ENCODE data around the gene B9D1. TPM values are rescaled to one million over a fixed set of nuclear protein-coding genes. Genes with fewer than 3 reads are reported as not detected.

B9D1 gene
- total RNA-seq, 1 donor from 2014 or later, result 12.4 TPM

GRCh38 chr17:19378416-19379360 lies 16.2 kb upstream of the B9D1 start, which contains the start of gene MAPK7:
Gene MAPK7, plus strand, starts transcription at chr17:19378498. Its CDS starts 403 bp downstream, at chr17:19378901.
- FAIRE-seq (no peak), DNase-seq (ENCODE audit: low read depth) (no peak)
- no peak for TF ChIP-seq CTCF (IDR thresholded peaks at IDR 0.05; ENCODE audit: insufficient read depth, low read length, severe bottlenecking)
- H3K27me3 ChIP-seq (ENCODE audit: control insufficient read depth, insufficient read depth, low read length), result no peaks in the 10 kb centered on the region
- peaks cover 30% of the 10 kb centered on the region for H3K36me3 ChIP-seq (ENCODE audit: control insufficient read depth, insufficient read depth, low read length)
- H3K4me3 ChIP-seq (ENCODE audit: low read depth, low read length), result peak within 1 kb of the TSS; percentile 88

- TF ChIP-seq CTCF (IDR thresholded peaks at IDR 0.05; ENCODE audit: insufficient read depth, low read length, severe bottlenecking), result no peak
- DNase-seq (ENCODE audit: low read depth) (peak; percentile 96), FAIRE-seq (no peak)
- Histone ChIP-seq H3K4me3 (ENCODE audit: low read depth, low read length) (peak overlapping the region; percentile 88), H3K27me3 (ENCODE audit: control insufficient read depth, insufficient read depth, low read length) (no peaks in the 10 kb centered on the region), H3K36me3 (ENCODE audit: control insufficient read depth, insufficient read depth, low read length) (peaks cover 24% of the 10 kb centered on the region)
These were observed 15.3 kb upstream of the B9D1 start for GRCh38 chr17:19377602-19378415.

GRCh38 chr17:19376811-19377210 lies 14.3 kb upstream of the B9D1 start:
- no peak for TF ChIP-seq CTCF (IDR thresholded peaks at IDR 0.05; ENCODE audit: insufficient read depth, low read length, severe bottlenecking)
- Histone ChIP-seq H3K4me3 (ENCODE audit: low read depth, low read length) (peak overlapping the region; percentile 88), H3K27me3 (ENCODE audit: control insufficient read depth, insufficient read depth, low read length) (no peaks in the 10 kb centered on the region), H3K36me3 (ENCODE audit: control insufficient read depth, insufficient read depth, low read length) (peaks cover 18% of the 10 kb centered on the region)
- DNase-seq (ENCODE audit: low read depth), result peak; percentile 72
- no peak for FAIRE-seq

GRCh38 chr17:19375732-19376131 lies 13.2 kb upstream of the B9D1 start:
- H3K4me3 ChIP-seq (ENCODE audit: low read depth, low read length), result no peak overlapping the region
- no peaks in the 10 kb centered on the region for H3K27me3 ChIP-seq (ENCODE audit: control insufficient read depth, insufficient read depth, low read length)
- TF ChIP-seq CTCF (IDR thresholded peaks at IDR 0.05; ENCODE audit: insufficient read depth, low read length, severe bottlenecking), result no peak
- FAIRE-seq, result no peak
- DNase-seq (ENCODE audit: low read depth), result no peak
- H3K36me3 ChIP-seq (ENCODE audit: control insufficient read depth, insufficient read depth, low read length), result peaks cover 7% of the 10 kb centered on the region

- TF ChIP-seq CTCF (IDR thresholded peaks at IDR 0.05; ENCODE audit: insufficient read depth, low read length, severe bottlenecking), result no peak
- no peaks in the 10 kb centered on the region for H3K27me3 ChIP-seq (ENCODE audit: control insufficient read depth, insufficient read depth, low read length)
- no peak for FAIRE-seq
- H3K4me3 ChIP-seq (ENCODE audit: low read depth, low read length), result no peak overlapping the region
- no peaks in the 10 kb centered on the region for H3K36me3 ChIP-seq (ENCODE audit: control insufficient read depth, insufficient read depth, low read length)
- no peak for DNase-seq (ENCODE audit: low read depth)
These were observed 11.6 kb upstream of the B9D1 start for GRCh38 chr17:19374136-19374535.

Data from bronchial epithelial cell (primary cell).